Karpas-422 (cell line): Measurements from ENCODE around the gene MAP9. TPM values are rescaled to one million over a fixed set of nuclear protein-coding genes. Genes with fewer than 3 reads are reported as not detected.

Source experiments
- DNase-seq: peaks from one replicate; pipeline ENCODE4 v3.0.0-alpha.2; 2015
- H2AFZ ChIP-seq: fragments of 200-600 bp; sonication (generic); 2 replicates; pipeline ENCODE4 v1.6.1; 2014; ENCODE audit warnings: antibody characterized with exemption, low read length, mixed read lengths
- H3K27ac ChIP-seq: fragments of 200-600 bp; sonication (generic); 2 replicates; pipeline ENCODE4 v1.5.1; 2014; ENCODE audit warnings: mild to moderate bottlenecking, low read length, moderate library complexity
- H3K27me3 ChIP-seq: fragments of 200-600 bp; sonication (generic); 2 replicates; pipeline ENCODE4 v1.6.1; 2014; ENCODE audit warnings: low read length, mixed read lengths
- H3K36me3 ChIP-seq: fragments of 200-600 bp; sonication (generic); 2 replicates; pipeline ENCODE4 v1.6.1; 2014; ENCODE audit warnings: low read length, mixed read lengths; ENCODE audit not compliant: insufficient read depth
- H3K4me1 ChIP-seq: fragments of 200-600 bp; sonication (generic); 2 replicates; pipeline ENCODE4 v1.6.1; 2014; ENCODE audit warnings: mild to moderate bottlenecking, low read length, mixed read lengths
- H3K4me2 ChIP-seq: fragments of 200-600 bp; sonication (generic); 2 replicates; pipeline ENCODE4 v1.6.1; 2014; ENCODE audit warnings: low read length, low read depth, mild to moderate bottlenecking; ENCODE audit not compliant: poor library complexity, severe bottlenecking
- H3K4me3 ChIP-seq: fragments of 200-600 bp; sonication (generic); 2 replicates; pipeline ENCODE4 v1.5.1; 2014; ENCODE audit warnings: mild to moderate bottlenecking, antibody characterized with exemption, low read length, mixed read lengths
- H3K79me2 ChIP-seq: fragments of 200-600 bp; sonication (generic); 2 replicates; pipeline ENCODE4 v1.6.1; 2014; ENCODE audit warnings: mild to moderate bottlenecking, low read length, mixed read lengths
- H3K9ac ChIP-seq: fragments of 200-600 bp; sonication (generic); 2 replicates; pipeline ENCODE4 v1.6.0; 2014; ENCODE audit warnings: low read length
- H3K9me2 ChIP-seq: fragments of 200-600 bp; sonication (generic), shearing (Covaris generic); replicated peaks from 2 replicates; pipeline ENCODE4 v1.6.0; 2014; ENCODE audit warnings: mild to moderate bottlenecking, low read length, moderate library complexity; ENCODE audit not compliant: insufficient read depth
- H3K9me3 ChIP-seq: fragments of 300-700, 200-600 bp; sonication (generic); 2 replicates; pipeline ENCODE4 v1.6.1; 2014; ENCODE audit warnings: low read length, mixed read lengths
- H4K20me1 ChIP-seq: fragments of 200-600 bp; sonication (generic); 2 replicates; pipeline ENCODE4 v1.6.1; 2014; ENCODE audit warnings: mild to moderate bottlenecking, antibody characterized with exemption, low read length, low read depth; ENCODE audit not compliant: insufficient read depth
- small RNA-seq: library from RNA; depleted of rRNA; stranded (forward); fragments of <200 nt; gene quantifications from one replicate; pipeline ENCODE3, GENCODE V24; 2014
- total RNA-seq: library from RNA; depleted of rRNA; stranded (reverse); fragments of >200 nt; shearing (Covaris generic); gene quantifications from 2 replicates; pipeline ENCODE4 v1.2.3, GENCODE V29; 2014; ENCODE audit warnings: low replicate concordance; rRNA removed

Gene MAP9
- total RNA-seq, 1 experiment from 2014 or later = 57.4 TPM

- Histone ChIP-seq H3K4me2 (no peak overlapping the region), H3K36me3 (no peaks in the 10 kb centered on the region), H2AFZ (no peak overlapping the region), H3K9me2 (no peaks in the 10 kb centered on the region), H3K4me1 (no peaks in the 10 kb centered on the region), H3K27me3 (0 out of 2 replicates have a peak, but pooled peaks cover 7% of the 10 kb centered on the region), H4K20me1 (no peaks in the 10 kb centered on the region), H3K9me3 (no peaks in the 10 kb centered on the region), H3K27ac (no peak overlapping the region), H3K9ac (no peak overlapping the region), H3K4me3 (no peak overlapping the region), H3K79me2 (no peaks in the 10 kb centered on the region)
- DNase-seq = no peak
Measured at GRCh38 chr4:155307731-155308277, 69.0 kb downstream of the MAP9 start.

GRCh38 chr4:155305619-155306018, 71.1 kb downstream of the MAP9 start:
- no peaks in the 10 kb centered on the region for H3K9me2 ChIP-seq
- no peaks in the 10 kb centered on the region for H4K20me1 ChIP-seq
- H3K9me3 ChIP-seq = no peaks in the 10 kb centered on the region
- H3K4me2 ChIP-seq = no peak overlapping the region
- no peak overlapping the region for H3K27ac ChIP-seq
- DNase-seq = no peak
- 0 out of 2 replicates have a peak, but pooled peaks cover 4% of the 10 kb centered on the region for H3K27me3 ChIP-seq
- no peaks in the 10 kb centered on the region for H3K36me3 ChIP-seq
- no peak overlapping the region for H3K9ac ChIP-seq
- no peak overlapping the region for H2AFZ ChIP-seq
- H3K4me1 ChIP-seq = no peaks in the 10 kb centered on the region
- no peak overlapping the region for H3K4me3 ChIP-seq
- H3K79me2 ChIP-seq = no peaks in the 10 kb centered on the region

- H4K20me1 ChIP-seq = no peaks in the 10 kb centered on the region
- no peak overlapping the region for H3K4me2 ChIP-seq
Measured at GRCh38 chr4:155304375-155304774, 72.4 kb downstream of the MAP9 start.

GRCh38 chr4:155299103-155299502, 77.7 kb downstream of the MAP9 start:
- Histone ChIP-seq H3K79me2 (no peaks in the 10 kb centered on the region), H2AFZ (no peak overlapping the region), H3K36me3 (no peaks in the 10 kb centered on the region), H3K27ac (no peak overlapping the region), H3K9me2 (no peaks in the 10 kb centered on the region), H3K4me2 (no peak overlapping the region), H4K20me1 (no peaks in the 10 kb centered on the region), H3K9me3 (no peaks in the 10 kb centered on the region), H3K4me3 (no peak overlapping the region), H3K9ac (no peak overlapping the region), H3K27me3 (no peaks in the 10 kb centered on the region), H3K4me1 (no peaks in the 10 kb centered on the region)
- DNase-seq = no peak

More at GRCh38 chr4:155304375-155304774, 72.4 kb downstream of the MAP9 start:
- H3K9ac ChIP-seq = no peak overlapping the region
- H3K36me3 ChIP-seq = no peaks in the 10 kb centered on the region
- no peak overlapping the region for H2AFZ ChIP-seq
- H3K79me2 ChIP-seq = no peaks in the 10 kb centered on the region
- H3K9me2 ChIP-seq = no peaks in the 10 kb centered on the region
- H3K4me1 ChIP-seq = no peaks in the 10 kb centered on the region
- DNase-seq = no peak
- H3K4me3 ChIP-seq = no peak overlapping the region
- H3K27me3 ChIP-seq = 0 out of 2 replicates have a peak, but pooled peaks cover 4% of the 10 kb centered on the region
- H3K27ac ChIP-seq = no peak overlapping the region
- H3K9me3 ChIP-seq = no peaks in the 10 kb centered on the region

Small RNA genes lying within 50 kb of the gene (small RNA-seq; reads per million reads assigned to genes)
- gene AC097467.4 (not detected), gene YWHAEP4 (not detected)

Other genes starting within 250 kb of the MAP9 start
- not detected in 2 replicates for gene NPY2R, start 168.3 kb downstream of the MAP9 start, total RNA-seq